MM.1S (cell line): ENCODE results near the gene RTF1.

Experiments
- EZH2 ChIP-seq: fragments of 300-600 bp; sonication (generic); optimal IDR thresholded peaks from 2 replicates; pipeline ENCODE3; 2017; ENCODE audit warnings: low read depth, mild to moderate bottlenecking, antibody characterized with exemption, low read length, mixed read lengths
- EZH2phosphoT487 ChIP-seq: fragments of 300-600 bp; sonication (generic); IDR thresholded peaks from 2 replicates; pipeline ENCODE4 v1.6.1; 2018; ENCODE audit warnings: antibody characterized with exemption, low read length
- TF ChIP-seq, protein P1 (sequence below): fragments of 300-600 bp; sonication (generic); IDR thresholded peaks from 2 replicates; pipeline ENCODE4 v1.5.1; 2016; ENCODE audit warnings: antibody characterized with exemption, low read length, mixed read lengths

DNA sequence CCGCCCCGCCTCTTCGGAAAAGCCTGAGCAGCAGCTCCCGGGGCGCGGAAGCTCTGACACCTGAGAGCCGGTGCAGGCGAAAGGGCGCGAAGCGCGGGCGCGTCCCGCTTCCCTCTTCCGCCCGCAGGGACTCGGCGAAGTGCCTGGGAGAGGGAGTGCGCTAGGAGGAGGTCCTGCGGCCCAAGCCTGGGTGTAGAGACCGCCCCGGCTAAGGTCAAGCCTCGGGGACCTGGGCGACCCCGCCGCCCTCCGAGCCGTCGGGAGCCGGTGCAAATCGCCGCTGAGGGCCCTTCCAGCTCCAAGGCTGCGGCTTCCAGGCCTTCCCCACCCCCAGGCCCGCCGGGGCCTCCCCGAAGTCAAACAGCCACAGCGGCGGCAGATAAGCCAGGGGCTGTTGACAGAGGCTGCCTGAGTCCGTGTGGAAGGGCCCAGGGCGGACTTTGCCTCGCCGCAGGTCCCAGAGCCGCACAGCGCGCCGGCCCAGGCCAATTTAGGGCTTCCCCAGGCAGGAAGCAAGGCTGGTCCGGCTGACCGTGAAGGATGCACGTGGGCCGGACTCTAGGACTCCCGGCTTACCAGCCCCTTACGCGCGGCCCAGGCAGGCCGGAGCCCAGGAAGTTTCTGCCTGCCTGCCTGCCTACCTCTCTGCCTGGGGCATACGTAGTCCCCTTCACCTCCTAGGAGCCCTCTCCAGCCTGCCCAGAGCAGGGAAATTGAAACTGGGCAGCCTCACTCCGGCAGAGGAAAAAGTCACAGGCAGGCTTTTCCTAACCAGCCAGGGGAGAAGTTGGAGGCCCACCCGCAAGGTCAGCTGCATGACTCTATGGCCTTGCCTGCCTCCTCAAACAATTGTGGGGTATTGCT lies 79.1 kb downstream of the RTF1 start:
- TF ChIP-seq, protein P1, sequence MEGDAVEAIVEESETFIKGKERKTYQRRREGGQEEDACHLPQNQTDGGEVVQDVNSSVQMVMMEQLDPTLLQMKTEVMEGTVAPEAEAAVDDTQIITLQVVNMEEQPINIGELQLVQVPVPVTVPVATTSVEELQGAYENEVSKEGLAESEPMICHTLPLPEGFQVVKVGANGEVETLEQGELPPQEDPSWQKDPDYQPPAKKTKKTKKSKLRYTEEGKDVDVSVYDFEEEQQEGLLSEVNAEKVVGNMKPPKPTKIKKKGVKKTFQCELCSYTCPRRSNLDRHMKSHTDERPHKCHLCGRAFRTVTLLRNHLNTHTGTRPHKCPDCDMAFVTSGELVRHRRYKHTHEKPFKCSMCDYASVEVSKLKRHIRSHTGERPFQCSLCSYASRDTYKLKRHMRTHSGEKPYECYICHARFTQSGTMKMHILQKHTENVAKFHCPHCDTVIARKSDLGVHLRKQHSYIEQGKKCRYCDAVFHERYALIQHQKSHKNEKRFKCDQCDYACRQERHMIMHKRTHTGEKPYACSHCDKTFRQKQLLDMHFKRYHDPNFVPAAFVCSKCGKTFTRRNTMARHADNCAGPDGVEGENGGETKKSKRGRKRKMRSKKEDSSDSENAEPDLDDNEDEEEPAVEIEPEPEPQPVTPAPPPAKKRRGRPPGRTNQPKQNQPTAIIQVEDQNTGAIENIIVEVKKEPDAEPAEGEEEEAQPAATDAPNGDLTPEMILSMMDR = no peak
- TF ChIP-seq EZH2phosphoT487 (no peak), EZH2 (no peak)
